ENCODE measurements around the gene NAPA.

GRCh38 chr19:47526798-47527197, 11.9 kb upstream of the NAPA start:
- TF ChIP-seq CTCF (IDR thresholded peaks at IDR 0.05) (no peak), POLR2AphosphoS5 (IDR thresholded peaks at IDR 0.05) (no peak), POLR2A (IDR thresholded peaks at IDR 0.05) (no peak), EP300 (IDR thresholded peaks at IDR 0.05; ENCODE audit: low read depth) (no peak)
